ENCODE measurements around the gene OMP.

DNA sequence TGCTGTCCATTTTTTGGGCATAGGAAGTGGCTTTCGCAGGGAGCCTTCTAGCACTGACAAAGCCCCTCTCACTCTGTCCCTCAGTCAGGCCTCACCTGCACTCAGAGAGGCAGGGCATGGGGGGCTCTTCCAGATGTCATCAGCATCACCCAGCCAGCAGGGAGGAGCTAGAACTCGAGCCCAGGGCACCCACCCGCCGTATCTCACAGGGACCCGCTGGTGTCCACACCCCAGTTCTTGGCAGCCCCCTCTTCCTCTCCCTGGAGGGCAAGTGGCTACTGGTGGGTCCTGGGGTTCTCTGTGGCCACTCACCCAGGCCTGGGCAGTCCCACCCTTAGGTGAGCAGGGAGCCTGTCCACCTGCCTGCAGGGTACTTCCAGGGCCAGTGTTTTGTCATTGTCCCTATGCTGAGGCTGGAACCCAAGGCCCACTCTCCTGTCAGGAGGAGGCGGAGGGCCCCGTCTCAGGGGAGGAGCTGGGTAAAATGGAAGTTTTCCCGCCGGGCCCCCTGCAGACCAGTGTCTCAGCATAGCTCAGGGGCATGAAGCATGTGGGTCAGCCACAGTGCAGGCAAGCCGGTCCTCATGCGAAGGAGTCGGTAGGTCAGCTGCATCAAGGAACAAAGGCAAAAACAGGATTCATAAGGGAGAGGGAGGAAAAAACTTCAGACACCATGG is 47.2 kb downstream of the OMP start:
- TF ChIP-seq, protein P1, sequence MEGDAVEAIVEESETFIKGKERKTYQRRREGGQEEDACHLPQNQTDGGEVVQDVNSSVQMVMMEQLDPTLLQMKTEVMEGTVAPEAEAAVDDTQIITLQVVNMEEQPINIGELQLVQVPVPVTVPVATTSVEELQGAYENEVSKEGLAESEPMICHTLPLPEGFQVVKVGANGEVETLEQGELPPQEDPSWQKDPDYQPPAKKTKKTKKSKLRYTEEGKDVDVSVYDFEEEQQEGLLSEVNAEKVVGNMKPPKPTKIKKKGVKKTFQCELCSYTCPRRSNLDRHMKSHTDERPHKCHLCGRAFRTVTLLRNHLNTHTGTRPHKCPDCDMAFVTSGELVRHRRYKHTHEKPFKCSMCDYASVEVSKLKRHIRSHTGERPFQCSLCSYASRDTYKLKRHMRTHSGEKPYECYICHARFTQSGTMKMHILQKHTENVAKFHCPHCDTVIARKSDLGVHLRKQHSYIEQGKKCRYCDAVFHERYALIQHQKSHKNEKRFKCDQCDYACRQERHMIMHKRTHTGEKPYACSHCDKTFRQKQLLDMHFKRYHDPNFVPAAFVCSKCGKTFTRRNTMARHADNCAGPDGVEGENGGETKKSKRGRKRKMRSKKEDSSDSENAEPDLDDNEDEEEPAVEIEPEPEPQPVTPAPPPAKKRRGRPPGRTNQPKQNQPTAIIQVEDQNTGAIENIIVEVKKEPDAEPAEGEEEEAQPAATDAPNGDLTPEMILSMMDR (IDR thresholded peaks at IDR 0.05): no peak
- no peak for TF ChIP-seq POLR2A (IDR thresholded peaks at IDR 0.05)

All from uterus (tissue), 2 donors.